ENCODE data around the gene ESRRA. TPM values are rescaled to one million over a fixed set of nuclear protein-coding genes. Genes with fewer than 3 reads are reported as not detected.

Gene ESRRA
- total and polyA plus RNA-seq, 2 of the 8 experiments (the other 6 are each of a cell fraction or from before 2014, with no cell fraction given): 18.2 to 37.0 TPM

GRCh38 chr11:64269540-64270220, 35.6 kb upstream of the ESRRA start (continued):
- TF ChIP-seq KDM5A (IDR thresholded peaks at IDR 0.05; ENCODE audit: low read length) (0 out of 2 replicates have a peak, but pooled peaks have one; percentile 37), BACH1 (IDR thresholded peaks at IDR 0.05; ENCODE audit: low read length) (peak; percentile 66; the same call in 1 of the 2 replicates), PHF8 (conservative IDR thresholded peaks at IDR 0.05; ENCODE audit: low read depth, low read length) (peak; percentile 37; the same call in 1 of the 2 replicates), RBBP5 (IDR thresholded peaks at IDR 0.05; ENCODE audit: borderline replicate concordance, low read depth, low read length) (peak; percentile 26; the same call in 1 of the 2 replicates), CBX5 (IDR thresholded peaks at IDR 0.05; ENCODE audit: low read depth, low read length) (no peak), CHD2 (IDR thresholded peaks at IDR 0.05; ENCODE audit: low read length) (peak; percentile 76), POU5F1 (IDR thresholded peaks at IDR 0.05; ENCODE audit: low read depth, low read length) (no peak), HDAC6 (IDR thresholded peaks at IDR 0.05; ENCODE audit: low read depth, low read length) (no peak), SP4 (IDR thresholded peaks at IDR 0.05; ENCODE audit: low read length) (peak; percentile 81; the same call in 1 of the 2 replicates), BRCA1 (IDR thresholded peaks at IDR 0.05; ENCODE audit: low read depth, low read length) (no peak; the same call in 1 of the 2 replicates), GTF2F1 (IDR thresholded peaks at IDR 0.05; ENCODE audit: borderline replicate concordance, low read depth, low read length) (peak; percentile 82; the same call in 1 of the 2 replicates), CREB1 (IDR thresholded peaks at IDR 0.05) (peak; percentile 42; the same call in 1 of the 2 replicates), TCF12 (IDR thresholded peaks at IDR 0.05; ENCODE audit: low read depth, low read length) (no peak), JUND (IDR thresholded peaks at IDR 0.05; ENCODE audit: low read length) (peak; percentile 74), MAX (IDR thresholded peaks at IDR 0.05) (0 out of 2 replicates have a peak, but pooled peaks have one; percentile 17)
